Stomach (tissue), 4 donors: ENCODE data around the gene VAMP2.

Experiments used
- CTCF ChIP-seq, 7 experiments: fragments of 450-650 bp in 4 of 7; fragments of 200-600 bp in 3 of 7; sonication (generic) in 3 of 7; IDR thresholded peaks; one replicate each; pipeline ENCODE4 v1.5.1; 2016 to 2019; ENCODE audit warnings: antibody characterized with exemption in 7 of 7, control low read depth in 2 of 7, mild to moderate bottlenecking in 1 of 7
- EP300 ChIP-seq: sonication (generic); formaldehyde crosslinking; IDR thresholded peaks from one replicate; pipeline ENCODE4 v1.6.1; 2017; ENCODE audit warnings: antibody characterized with exemption
- POLR2A ChIP-seq, 4 donors: fragments of 450-650 bp; IDR thresholded peaks; one replicate each; pipeline ENCODE4 v1.6.1; 2016; ENCODE audit warnings: antibody characterized with exemption in 4 of 4, control low read depth in 2 of 4, mild to moderate bottlenecking in 1 of 4, moderate library complexity in 1 of 4

- TF ChIP-seq CTCF (IDR thresholded peaks at IDR 0.05) = peak in 2 of 7 experiments; percentile 18 to 21
- TF ChIP-seq EP300 = no peak
- TF ChIP-seq POLR2A (IDR thresholded peaks at IDR 0.05) = no peak
Observed at GRCh38 chr17:8162233-8162996, at the start of gene VAMP2.
